GM19397 (cell line): ENCODE measurements around the gene GFOD2.

ENCODE experiments used
- ATAC-seq: cut with Tn5 transposase; IDR thresholded peaks from one replicate; pipeline ENCODE4 v1.9.1; 2021; ENCODE audit warnings: mild to moderate bottlenecking, moderate library complexity; ENCODE audit not compliant: unreplicated experiment

The GFOD2 gene

GRCh38 chr16:67673712-67674580 is 45.2 kb downstream of the GFOD2 start:
- no peak for ATAC-seq

- ATAC-seq: no peak
These were observed 46.1 kb downstream of the GFOD2 start for GRCh38 chr16:67672739-67673662.

- no peak for ATAC-seq
These were observed 46.8 kb downstream of the GFOD2 start for GRCh38 chr16:67672306-67672705.

GRCh38 chr16:67669499-67670101 is 49.5 kb downstream of the GFOD2 start:
- ATAC-seq: no peak

- no peak for ATAC-seq
These were observed 50.5 kb downstream of the GFOD2 start for GRCh38 chr16:67668495-67669157.

- peak; percentile 64 for ATAC-seq
These were observed 51.2 kb downstream of the GFOD2 start for GRCh38 chr16:67667817-67668494.

GRCh38 chr16:67667453-67667816 is 51.7 kb downstream of the GFOD2 start:
- no peak for ATAC-seq

- ATAC-seq: peak; percentile 58
These were observed 52.3 kb downstream of the GFOD2 start, which contains the start of the genes C16orf86 and ENKD1 for GRCh38 chr16:67666559-67667452. Gene C16orf86 (plus strand): TSS chr16:67666814. CDS start chr16:67666971, 157 bp downstream. Gene ENKD1 (minus strand): TSS chr16:67666750. CDS start chr16:67666442, 308 bp downstream.

GRCh38 chr16:67666032-67666551 is 53.0 kb downstream of the GFOD2 start:
- no peak for ATAC-seq

GRCh38 chr16:67665598-67665997 is 53.5 kb downstream of the GFOD2 start:
- no peak for ATAC-seq

- ATAC-seq: no peak
These were observed 54.2 kb downstream of the GFOD2 start for GRCh38 chr16:67664871-67665270.

- no peak for ATAC-seq
These were observed 54.9 kb downstream of the GFOD2 start for GRCh38 chr16:67664258-67664657.

- no peak for ATAC-seq
These were observed 55.3 kb downstream of the GFOD2 start for GRCh38 chr16:67663877-67664222.

GRCh38 chr16:67663151-67663876 is 55.8 kb downstream of the GFOD2 start:
- no peak for ATAC-seq

- no peak for ATAC-seq
These were observed 56.5 kb downstream of the GFOD2 start for GRCh38 chr16:67662653-67663010.

GRCh38 chr16:67661886-67662652 is 57.0 kb downstream of the GFOD2 start:
- no peak for ATAC-seq

- no peak for ATAC-seq
These were observed 57.9 kb downstream of the GFOD2 start for GRCh38 chr16:67661101-67661761.
